Tibial nerve (tissue), 4 donors: ENCODE data around the gene SNX33.
"Not testable (repeated sequence)": the region's sequence is repeated elsewhere in the genome, so short reads cannot be mapped to it uniquely, and the experiment has no call there.

ENCODE experiments used
- CTCF ChIP-seq, 5 experiments: fragments of 200-600 bp in 3 of 5; fragments of 450-650 bp in 2 of 5; sonication (generic) in 3 of 5; IDR thresholded peaks; one replicate each; pipeline ENCODE4 v1.5.1; 2016 to 2019; ENCODE audit warnings: antibody characterized with exemption in 5 of 5, mild to moderate bottlenecking in 3 of 5, moderate library complexity in 2 of 5
- EP300 ChIP-seq, 2 donors: sonication (generic); formaldehyde crosslinking; IDR thresholded peaks; one replicate each; pipeline ENCODE4 v1.6.1; 2017; ENCODE audit warnings: antibody characterized with exemption in 2 of 2, mild to moderate bottlenecking in 1 of 2

- TF ChIP-seq CTCF, EP300 (IDR thresholded peaks at IDR 0.05): not testable (repeated sequence)
Measured at GRCh38 chr15:75692311-75692710, 44.6 kb downstream of the SNX33 start.
